ENCODE data around the gene PRPF6. TPM values are rescaled to one million over a fixed set of nuclear protein-coding genes. Genes with fewer than 3 reads are reported as not detected.

PRPF6 gene
- total RNA-seq, 1 donor from 2014 or later: 46.8 TPM

DNA sequence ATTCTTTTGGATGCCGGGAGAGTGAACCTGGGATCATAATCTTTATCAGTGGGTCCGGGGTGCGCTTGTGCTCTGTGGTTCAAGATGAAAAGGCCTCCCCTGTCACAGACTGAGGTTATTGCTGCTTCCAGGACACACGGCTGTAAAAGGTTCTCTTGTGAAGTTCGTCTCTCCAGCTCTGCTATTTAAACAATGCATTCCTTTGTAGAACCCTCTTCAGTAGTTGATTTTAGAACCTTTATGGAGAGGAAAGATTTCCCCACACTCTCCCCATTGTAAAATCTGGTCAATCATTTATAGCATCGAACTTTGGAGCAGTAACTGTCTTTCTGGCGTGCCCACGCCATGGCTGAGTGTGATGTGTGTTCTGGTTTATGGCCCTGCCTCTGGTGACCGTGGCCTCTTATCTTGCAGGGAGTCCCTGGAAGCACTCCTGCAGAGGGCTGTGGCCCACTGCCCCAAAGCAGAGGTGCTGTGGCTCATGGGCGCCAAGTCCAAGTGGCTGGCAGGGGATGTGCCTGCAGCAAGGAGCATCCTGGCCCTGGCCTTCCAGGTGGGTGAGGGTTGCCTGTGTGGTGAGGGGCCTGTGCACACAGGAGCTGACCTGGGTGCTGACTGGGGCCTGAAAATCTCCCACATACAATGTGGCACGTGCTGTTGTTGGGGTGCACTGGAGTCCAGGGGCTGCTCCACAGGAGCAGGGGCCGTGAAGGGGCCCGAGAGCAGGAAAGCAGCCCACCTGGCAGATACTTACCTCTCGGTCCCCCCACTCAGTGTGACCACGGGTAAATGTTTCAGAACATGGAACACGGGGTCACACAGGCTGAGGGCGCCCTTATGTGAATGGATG is 43.4 kb downstream of the PRPF6 start:
- TF ChIP-seq, protein P1, sequence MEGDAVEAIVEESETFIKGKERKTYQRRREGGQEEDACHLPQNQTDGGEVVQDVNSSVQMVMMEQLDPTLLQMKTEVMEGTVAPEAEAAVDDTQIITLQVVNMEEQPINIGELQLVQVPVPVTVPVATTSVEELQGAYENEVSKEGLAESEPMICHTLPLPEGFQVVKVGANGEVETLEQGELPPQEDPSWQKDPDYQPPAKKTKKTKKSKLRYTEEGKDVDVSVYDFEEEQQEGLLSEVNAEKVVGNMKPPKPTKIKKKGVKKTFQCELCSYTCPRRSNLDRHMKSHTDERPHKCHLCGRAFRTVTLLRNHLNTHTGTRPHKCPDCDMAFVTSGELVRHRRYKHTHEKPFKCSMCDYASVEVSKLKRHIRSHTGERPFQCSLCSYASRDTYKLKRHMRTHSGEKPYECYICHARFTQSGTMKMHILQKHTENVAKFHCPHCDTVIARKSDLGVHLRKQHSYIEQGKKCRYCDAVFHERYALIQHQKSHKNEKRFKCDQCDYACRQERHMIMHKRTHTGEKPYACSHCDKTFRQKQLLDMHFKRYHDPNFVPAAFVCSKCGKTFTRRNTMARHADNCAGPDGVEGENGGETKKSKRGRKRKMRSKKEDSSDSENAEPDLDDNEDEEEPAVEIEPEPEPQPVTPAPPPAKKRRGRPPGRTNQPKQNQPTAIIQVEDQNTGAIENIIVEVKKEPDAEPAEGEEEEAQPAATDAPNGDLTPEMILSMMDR (IDR thresholded peaks at IDR 0.05; ENCODE audit: borderline replicate concordance): no peak
- no peaks in the 10 kb centered on the region for H3K9me3 ChIP-seq (replicated peaks)
- no peak for DNase-seq
- intact Hi-C loops (cut with micrococcal nuclease): no loop called here
- no peaks in the 10 kb centered on the region for H3K27me3 ChIP-seq (ENCODE audit: low read depth)
- H3K27ac ChIP-seq (replicated peaks): no peak overlapping the region
- no peaks in the 10 kb centered on the region for H3K4me1 ChIP-seq
- no peak overlapping the region for H3K4me3 ChIP-seq
- peaks cover 92% of the 10 kb centered on the region for H3K36me3 ChIP-seq

DNA sequence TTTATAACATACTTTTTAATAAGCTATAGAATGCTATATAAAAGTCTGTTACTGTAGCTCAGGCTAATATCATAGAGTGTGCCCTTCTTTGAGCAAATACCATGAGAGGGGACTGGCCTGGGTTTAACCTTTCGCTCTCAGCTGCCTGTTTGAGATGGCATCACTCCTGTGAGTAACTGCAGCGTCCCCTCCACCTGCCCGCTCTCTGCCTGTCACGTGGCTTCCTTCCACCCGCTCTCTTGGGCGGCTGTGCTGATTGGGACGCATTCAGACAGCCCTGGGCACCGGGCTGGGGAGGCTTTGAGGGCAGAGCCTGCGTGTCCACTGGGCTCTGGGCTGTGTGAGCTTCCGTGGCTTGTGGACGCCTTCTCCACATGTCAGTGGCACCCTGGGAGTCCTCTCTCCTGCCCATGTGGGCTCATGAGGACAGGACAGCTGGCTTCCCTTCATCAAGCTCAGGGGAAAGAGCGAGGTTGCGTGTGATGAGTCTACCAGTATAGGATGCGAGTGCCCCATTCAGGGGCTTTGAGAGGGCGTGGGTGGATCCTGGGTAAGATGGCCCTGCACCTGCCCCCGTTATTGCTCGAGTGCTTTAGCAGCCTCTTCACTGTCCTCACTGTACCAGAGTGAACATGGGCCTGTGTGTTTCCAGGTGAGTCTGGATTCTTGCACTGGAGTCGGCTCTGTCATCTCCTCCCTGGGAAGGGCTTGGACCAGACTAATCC is 44.3 kb downstream of the PRPF6 start:
- DNase-seq: no peak
- intact Hi-C loops (cut with micrococcal nuclease): no loop called here
- Histone ChIP-seq H3K36me3 (peaks cover 92% of the 10 kb centered on the region), H3K27me3 (ENCODE audit: low read depth) (no peaks in the 10 kb centered on the region), H3K4me3 (no peak overlapping the region), H3K4me1 (no peaks in the 10 kb centered on the region), H3K9me3 (replicated peaks) (no peaks in the 10 kb centered on the region), H3K27ac (replicated peaks) (no peak overlapping the region)
- TF ChIP-seq, protein P1 (IDR thresholded peaks at IDR 0.05; ENCODE audit: borderline replicate concordance): no peak

DNA sequence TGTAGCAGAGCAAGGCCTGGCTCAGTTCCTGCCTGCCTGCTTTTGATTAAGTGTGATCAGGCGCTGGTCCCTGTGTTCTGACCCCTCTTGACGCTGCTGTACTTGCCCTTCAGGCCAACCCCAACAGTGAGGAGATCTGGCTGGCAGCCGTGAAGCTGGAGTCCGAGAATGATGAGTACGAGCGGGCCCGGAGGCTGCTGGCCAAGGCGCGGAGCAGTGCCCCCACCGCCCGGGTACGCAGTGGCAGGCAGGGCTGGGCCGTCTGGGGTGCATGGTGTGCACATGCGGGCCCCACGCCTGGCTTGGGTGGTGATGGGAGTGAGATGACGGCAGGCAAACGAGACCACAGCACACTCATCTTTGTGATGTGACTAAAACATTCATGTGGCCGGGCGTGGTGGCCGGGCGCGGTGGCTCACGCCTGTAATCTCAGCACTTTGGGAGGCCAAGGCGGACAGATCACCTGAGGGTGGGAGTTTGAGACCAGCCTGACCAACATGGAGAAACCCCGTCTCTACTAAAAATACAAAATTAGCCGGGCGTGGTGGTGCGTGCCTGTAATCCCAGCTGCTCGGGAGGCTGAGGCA is 45.0 kb downstream of the PRPF6 start:
- no peaks in the 10 kb centered on the region for H3K27me3 ChIP-seq (ENCODE audit: low read depth)
- H3K36me3 ChIP-seq: peaks cover 93% of the 10 kb centered on the region
- H3K27ac ChIP-seq (replicated peaks): no peak overlapping the region
- no peak for DNase-seq
- H3K4me1 ChIP-seq: no peaks in the 10 kb centered on the region
- no peak overlapping the region for H3K4me3 ChIP-seq
- no peaks in the 10 kb centered on the region for H3K9me3 ChIP-seq (replicated peaks)
- TF ChIP-seq, protein P1 (IDR thresholded peaks at IDR 0.05; ENCODE audit: borderline replicate concordance): no peak
- intact Hi-C loops (cut with micrococcal nuclease): no loop called here

DNA sequence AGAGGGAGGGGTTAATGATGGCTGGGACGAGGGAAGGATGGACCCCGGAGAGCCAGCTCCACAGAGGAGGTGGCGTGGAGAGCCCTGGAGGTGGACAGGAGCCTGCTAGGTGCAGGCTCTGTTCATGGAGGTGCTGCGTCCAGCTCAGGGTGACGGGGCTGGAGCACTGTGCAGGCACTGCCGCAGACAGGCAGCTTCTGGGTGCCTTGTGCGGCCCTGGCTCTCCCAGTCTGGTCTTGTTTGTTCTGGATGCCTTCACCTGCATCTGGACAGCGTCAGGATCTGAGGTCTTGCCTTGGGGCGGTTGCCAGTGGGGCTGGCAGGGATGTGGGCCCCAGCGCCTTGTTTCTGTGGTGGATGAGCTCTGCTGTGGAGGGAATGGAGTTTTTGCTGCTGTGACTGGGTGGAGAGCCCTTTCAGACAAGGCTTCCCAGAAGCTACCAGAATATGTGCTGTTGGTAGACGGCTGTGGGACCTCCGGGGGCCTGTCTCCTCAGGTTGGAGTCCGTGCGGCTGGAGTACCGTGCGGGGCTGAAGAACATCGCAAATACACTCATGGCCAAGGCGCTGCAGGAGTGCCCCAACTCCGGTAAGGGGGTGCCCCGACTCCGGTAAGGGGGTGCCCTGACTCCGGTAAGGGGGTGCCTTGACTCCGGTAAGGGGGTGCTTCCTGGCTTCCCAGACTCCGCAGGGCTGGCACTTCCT is 47.2 kb downstream of the PRPF6 start:
- TF ChIP-seq, protein P1 (IDR thresholded peaks at IDR 0.05; ENCODE audit: borderline replicate concordance): no peak
- Histone ChIP-seq H3K27me3 (ENCODE audit: low read depth) (no peaks in the 10 kb centered on the region), H3K36me3 (peaks cover 97% of the 10 kb centered on the region), H3K4me1 (no peaks in the 10 kb centered on the region), H3K4me3 (no peak overlapping the region), H3K27ac (replicated peaks) (no peak overlapping the region), H3K9me3 (replicated peaks) (no peaks in the 10 kb centered on the region)
- DNase-seq: no peak
- intact Hi-C loops (cut with micrococcal nuclease): no loop called here

Data from left ventricle myocardium inferior (tissue), 1 donor.